GM12878 (cell line): ENCODE data around the gene LIMS2. TPM values are rescaled to one million over a fixed set of nuclear protein-coding genes. Genes with fewer than 3 reads are reported as not detected.

Source experiments
- ATAC-seq: fragments of 200-7000 bp; cut with Tn5 transposase; 3 replicates; pipeline ENCODE4 v1.9.1; 2020; ENCODE audit warnings: mild to moderate bottlenecking, moderate library complexity
- BruUV-seq: library from RNA; stranded (reverse); fragments of 400-500 nt; replicated peaks from 2 replicates; lab custom pipeline; 2021; lab: Mats Ljungman, UMichigan
- CTCF ChIA-PET: fragments of 300-600 bp; sonication (Branson Sonifier 250); formaldehyde crosslinking; extraction: SDS; loops from one replicate; lab custom pipeline; 2021; ENCODE audit warnings: inconsistent platforms; lab: Yijun Ruan, JAX
- POLR2A ChIA-PET: fragments of 350-600 bp; formaldehyde crosslinking; extraction: SDS; loops from one replicate; lab custom pipeline; 2021; ENCODE audit warnings: inconsistent platforms; lab: Charles Lee
- RAD21 ChIA-PET: fragments of 300-600 bp; sonication (Branson Sonifier 250); formaldehyde crosslinking; loops from one replicate; lab custom pipeline; 2023; ENCODE audit warnings: antibody characterized with exemption; ENCODE audit not compliant: unreplicated experiment; lab: Charles Lee
- SMC1A ChIA-PET: fragments of 300-600 bp; sonication (Branson Sonifier 250); formaldehyde crosslinking; loops from one replicate; lab custom pipeline; 2023; ENCODE audit not compliant: unreplicated experiment, uncharacterized antibody; lab: Charles Lee
- DNase-seq: peaks from one replicate; pipeline ENCODE4 v3.0.0-alpha.2; 2011; ENCODE audit warnings: low read depth, low spot score
- FAIRE-seq: peaks from 3 replicates; lab custom pipeline; 2011; peaks lifted over from hg19 to GRCh38; lab: Jason Lieb, UNC
- H2AFZ ChIP-seq: 2 replicates; pipeline ENCODE4 v1.6.0; 2011; ENCODE audit warnings: low read depth, low read length, control low read depth; ENCODE audit not compliant: control insufficient read depth
- H3K27ac ChIP-seq: 2 replicates; pipeline ENCODE4 v1.5.1; 2011; ENCODE audit warnings: control low read depth; ENCODE audit not compliant: control insufficient read depth, insufficient read depth
- H3K27me3 ChIP-seq, 2 experiments: replicated peaks in 1 of 2; 2 replicates each; pipeline versions ENCODE4 v1.6.0 to v1.6.1; 2011; ENCODE audit warnings: low read length in 1 of 2; ENCODE audit not compliant: control insufficient read depth in 2 of 2, insufficient read depth in 2 of 2
- H3K36me3 ChIP-seq, 2 experiments: 2 replicates each; pipeline ENCODE4 v1.5.1; 2011; ENCODE audit warnings: low read length in 1 of 2; ENCODE audit not compliant: control insufficient read depth in 2 of 2, insufficient read depth in 2 of 2
- H3K4me1 ChIP-seq: 2 replicates; pipeline ENCODE4 v1.6.1; 2011; ENCODE audit warnings: mild to moderate bottlenecking, low read length, moderate library complexity, mixed read lengths; ENCODE audit not compliant: control insufficient read depth, insufficient read depth
- H3K4me2 ChIP-seq: 2 replicates; pipeline ENCODE4 v1.6.0; 2011; ENCODE audit warnings: control low read depth; ENCODE audit not compliant: control insufficient read depth, insufficient read depth
- H3K4me3 ChIP-seq: fragments of 200-600 bp; sonication (generic); 2 replicates; pipeline ENCODE4 v1.5.1; 2016
- H3K79me2 ChIP-seq: 2 replicates; pipeline ENCODE4 v1.6.0; 2011; ENCODE audit warnings: low read length; ENCODE audit not compliant: control insufficient read depth, insufficient read depth
- H3K9ac ChIP-seq: 2 replicates; pipeline ENCODE4 v1.8.0; 2011; ENCODE audit warnings: low read length, control low read depth, mixed read lengths; ENCODE audit not compliant: control insufficient read depth, insufficient read depth
- H3K9me3 ChIP-seq: replicated peaks from 3 replicates; pipeline ENCODE4 v1.5.1; 2011; ENCODE audit warnings: mild to moderate bottlenecking, low read length; ENCODE audit not compliant: control insufficient read depth, insufficient read depth
- H4K20me1 ChIP-seq: 2 replicates; pipeline ENCODE4 v1.6.0; 2011; ENCODE audit not compliant: control insufficient read depth, insufficient read depth
- CEBPB ChIP-seq, 2 experiments: fragments of 150-350 bp in 1 of 2; IDR thresholded peaks; 2 replicates each; pipeline ENCODE4 v1.6.1; 2012 to 2014; ENCODE audit warnings: low read depth in 2 of 2, low read length in 2 of 2, borderline replicate concordance in 1 of 2, inconsistent platforms in 1 of 2
- CEBPZ ChIP-seq: fragments of 150-350 bp; IDR thresholded peaks from 2 replicates; pipeline ENCODE4 v1.6.1; 2016; ENCODE audit warnings: low read depth, low read length
- CHD1 ChIP-seq: IDR thresholded peaks from 2 replicates; pipeline ENCODE4 v1.6.1; 2012; ENCODE audit warnings: low read depth, low read length, improper control_type of control experiment
- ESRRA ChIP-seq: IDR thresholded peaks from 2 replicates; pipeline ENCODE4 v1.6.1; 2012; ENCODE audit warnings: mild to moderate bottlenecking, low read length, improper control_type of control experiment
- EZH2 ChIP-seq: IDR thresholded peaks from 2 replicates; pipeline ENCODE4 v1.6.1; 2012; ENCODE audit warnings: low read depth, mild to moderate bottlenecking, control low read depth, inconsistent platforms, low read length, borderline replicate concordance; ENCODE audit not compliant: control insufficient read depth
- HDAC6 ChIP-seq: fragments of 200-600 bp; sonication (generic); IDR thresholded peaks from one replicate; pipeline ENCODE4 v1.8.0; 2017; ENCODE audit warnings: antibody characterized with exemption; ENCODE audit not compliant: unreplicated experiment
- IRF5 ChIP-seq: fragments of 450-650 bp; IDR thresholded peaks from 2 replicates; pipeline ENCODE4 v1.6.1; 2017; ENCODE audit warnings: borderline replicate concordance
- KDM1A ChIP-seq: fragments of 200-600 bp; sonication (generic); IDR thresholded peaks from 2 replicates; pipeline ENCODE4 v1.6.1; 2016; ENCODE audit warnings: borderline replicate concordance
- MAX ChIP-seq: IDR thresholded peaks from 2 replicates; pipeline ENCODE4 v1.6.1; 2012; ENCODE audit warnings: low read depth, low read length, improper control_type of control experiment
- POLR2AphosphoS5 ChIP-seq: IDR thresholded peaks from 2 replicates; pipeline ENCODE4 v1.6.1; 2011; ENCODE audit warnings: mild to moderate bottlenecking, low read length, inconsistent platforms
- RB1 ChIP-seq: fragments of 450-650 bp; formaldehyde crosslinking; IDR thresholded peaks from 2 replicates; pipeline ENCODE4 v1.6.1; 2017; ENCODE audit warnings: mild to moderate bottlenecking, borderline replicate concordance
- RUNX3 ChIP-seq: IDR thresholded peaks from 2 replicates; pipeline ENCODE4 v1.6.1; 2012; ENCODE audit warnings: low read length, inconsistent platforms
- TBL1XR1 ChIP-seq: IDR thresholded peaks from 2 replicates; pipeline ENCODE4 v1.6.1; 2012; ENCODE audit warnings: low read depth, low read length, improper control_type of control experiment
- ZSCAN29 ChIP-seq: fragments of 450-650 bp; IDR thresholded peaks from 2 replicates; pipeline ENCODE4 v1.6.1; 2017; ENCODE audit warnings: mild to moderate bottlenecking, moderate library complexity
- WGBS: methylation state at CpG from one replicate; pipeline ENCODE4 v1.1.6; 2016; ENCODE audit warnings: low lambda C conversion rate; ENCODE audit not compliant: insufficient replicate concordance, insufficient coverage; ENCODE audit errors: missing lambda C conversion rate; 5-methylcytosine and 5-hydroxymethylcytosine counted together
- in situ Hi-C: fragments of 300-500 bp; cut with MboI; formaldehyde crosslinking; loops from 9 replicates; pipeline ENCODE4 v1.14.3; 2018; ENCODE audit warnings: mixed read lengths
- intact Hi-C: fragments of 100-400 bp; cut with micrococcal nuclease; formaldehyde crosslinking; loops from one replicate; pipeline ENCODE4 v1.14.2; 2022; ENCODE audit not compliant: unreplicated experiment
- polyA plus RNA-seq, 11 experiments: library from polyadenylated mRNA; depleted of rRNA in 4 of 11; unstranded in 6 of 11; stranded (reverse) in 5 of 11; fragments of >200 nt; fragmentation: Nextera tagmentation in 4 of 11; fragmentation: Illumina TruSeq in 1 of 11; extraction: Ambion mirVana in 4 of 11; extraction: Trizol in 1 of 11; gene quantifications; 1 replicate in 1 of 11; 2 replicates in 10 of 11; pipeline versions ENCODE4 v1.2.1 to v1.2.3, GENCODE V29; 2011 to 2016; ENCODE audit warnings: inconsistent platforms in 2 of 11, missing spikeins in 2 of 11, low read depth in 1 of 11
- total RNA-seq, 4 experiments: library from RNA; depleted of rRNA in 3 of 4; stranded (reverse); fragments of >200 nt in 3 of 4; fragmentation: Illumina TruSeq in 1 of 4; extraction: Trizol in 1 of 4; gene quantifications; 2 replicates each; pipeline versions ENCODE4 v1.2.1 to v1.2.3, GENCODE V29; 2013 to 2021
- TF ChIP-seq, protein P1 (sequence below): fragments of 450-650 bp; IDR thresholded peaks from 2 replicates; pipeline ENCODE4 v1.6.1; 2017; ENCODE audit warnings: low read depth, mild to moderate bottlenecking, moderate library complexity

LIMS2 gene
- total and polyA plus RNA-seq, 10 of the 15 experiments (the other 5 are each of a cell fraction or from before 2014, with no cell fraction given): 0.06 to 0.81 (median 0.16) TPM; not detected in 2

GRCh38 chr2:127660291-127660578 is 15.1 kb downstream of the LIMS2 start:
- H3K9ac ChIP-seq: no peak overlapping the region
- FAIRE-seq: no peak
- H3K79me2 ChIP-seq: no peaks in the 10 kb centered on the region
- no peak overlapping the region for H3K4me3 ChIP-seq
- H4K20me1 ChIP-seq: no peaks in the 10 kb centered on the region
- no peaks in the 10 kb centered on the region for H3K36me3 ChIP-seq
- intact Hi-C loops: no loop called here
- BruUV-seq: no TSS peak
- ATAC-seq: no peak
- ChIA-PET POLR2A (no interaction called here), RAD21 (no interaction called here), SMC1A (no interaction called here), CTCF (interaction anchor here (0.8 to 1.0 kb wide), 2 partner anchors 10 to 70 kb away, joined by 3 to 5 read pairs; no protein-coding TSS in a partner anchor)
- no peaks in the 10 kb centered on the region for H3K4me1 ChIP-seq
- no peaks in the 10 kb centered on the region for H3K9me3 ChIP-seq
- peaks cover 7 to 8% of the 10 kb centered on the region in 2 experiments for H3K27me3 ChIP-seq
- H3K27ac ChIP-seq: no peak overlapping the region
- WGBS: 58% methylated on average over 10 of the region's 10 CpGs
- no peak overlapping the region for H2AFZ ChIP-seq
- no peak overlapping the region for H3K4me2 ChIP-seq
- in situ Hi-C loops: no loop called here
- DNase-seq: no peak
- TF ChIP-seq HDAC6 (no peak), POLR2AphosphoS5 (no peak), ZSCAN29 (no peak), RUNX3 (no peak), MAX (no peak), CEBPZ (no peak), IRF5 (no peak), CHD1 (no peak), ESRRA (no peak), RB1 (no peak), EZH2 (no peak), TBL1XR1 (no peak), CEBPB (IDR thresholded peaks at IDR 0.05; ENCODE audit: borderline replicate concordance in 1 of 2, low read depth in 2 of 2, low read length in 2 of 2) (no peak), KDM1A (no peak)
- TF ChIP-seq, protein P1, sequence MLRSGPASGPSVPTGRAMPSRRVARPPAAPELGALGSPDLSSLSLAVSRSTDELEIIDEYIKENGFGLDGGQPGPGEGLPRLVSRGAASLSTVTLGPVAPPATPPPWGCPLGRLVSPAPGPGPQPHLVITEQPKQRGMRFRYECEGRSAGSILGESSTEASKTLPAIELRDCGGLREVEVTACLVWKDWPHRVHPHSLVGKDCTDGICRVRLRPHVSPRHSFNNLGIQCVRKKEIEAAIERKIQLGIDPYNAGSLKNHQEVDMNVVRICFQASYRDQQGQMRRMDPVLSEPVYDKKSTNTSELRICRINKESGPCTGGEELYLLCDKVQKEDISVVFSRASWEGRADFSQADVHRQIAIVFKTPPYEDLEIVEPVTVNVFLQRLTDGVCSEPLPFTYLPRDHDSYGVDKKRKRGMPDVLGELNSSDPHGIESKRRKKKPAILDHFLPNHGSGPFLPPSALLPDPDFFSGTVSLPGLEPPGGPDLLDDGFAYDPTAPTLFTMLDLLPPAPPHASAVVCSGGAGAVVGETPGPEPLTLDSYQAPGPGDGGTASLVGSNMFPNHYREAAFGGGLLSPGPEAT: no peak
